Measurements from ENCODE around the gene PTPRE.

DNA sequence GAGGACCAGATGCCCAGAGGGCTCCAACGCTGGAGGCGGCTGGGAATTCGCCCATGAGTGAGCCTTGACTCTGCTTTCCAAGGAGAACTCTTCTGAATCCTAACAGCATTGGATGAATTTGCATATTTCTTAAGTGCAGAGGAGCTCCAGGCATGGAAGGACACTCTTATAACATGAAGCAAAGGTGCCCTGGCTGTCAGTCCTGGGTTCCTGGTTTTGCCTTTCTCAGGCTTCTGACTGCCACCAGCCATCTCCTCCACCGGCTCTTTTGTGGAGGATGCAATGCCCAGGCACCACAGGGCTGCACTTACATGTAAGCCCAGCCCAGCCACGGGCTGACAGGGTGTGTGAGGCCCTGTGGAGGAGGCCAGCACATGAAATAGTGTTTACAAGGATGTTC is 22.4 kb upstream of the PTPRE start:
- TF ChIP-seq POLR2A (IDR thresholded peaks at IDR 0.05) = no peak
- TF ChIP-seq, protein P1, sequence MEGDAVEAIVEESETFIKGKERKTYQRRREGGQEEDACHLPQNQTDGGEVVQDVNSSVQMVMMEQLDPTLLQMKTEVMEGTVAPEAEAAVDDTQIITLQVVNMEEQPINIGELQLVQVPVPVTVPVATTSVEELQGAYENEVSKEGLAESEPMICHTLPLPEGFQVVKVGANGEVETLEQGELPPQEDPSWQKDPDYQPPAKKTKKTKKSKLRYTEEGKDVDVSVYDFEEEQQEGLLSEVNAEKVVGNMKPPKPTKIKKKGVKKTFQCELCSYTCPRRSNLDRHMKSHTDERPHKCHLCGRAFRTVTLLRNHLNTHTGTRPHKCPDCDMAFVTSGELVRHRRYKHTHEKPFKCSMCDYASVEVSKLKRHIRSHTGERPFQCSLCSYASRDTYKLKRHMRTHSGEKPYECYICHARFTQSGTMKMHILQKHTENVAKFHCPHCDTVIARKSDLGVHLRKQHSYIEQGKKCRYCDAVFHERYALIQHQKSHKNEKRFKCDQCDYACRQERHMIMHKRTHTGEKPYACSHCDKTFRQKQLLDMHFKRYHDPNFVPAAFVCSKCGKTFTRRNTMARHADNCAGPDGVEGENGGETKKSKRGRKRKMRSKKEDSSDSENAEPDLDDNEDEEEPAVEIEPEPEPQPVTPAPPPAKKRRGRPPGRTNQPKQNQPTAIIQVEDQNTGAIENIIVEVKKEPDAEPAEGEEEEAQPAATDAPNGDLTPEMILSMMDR (IDR thresholded peaks at IDR 0.05) = no peak

All from lower leg skin (tissue), 3 donors.